K562 (cell line): ENCODE results near the gene LRFN3. TPM values are rescaled to one million over a fixed set of nuclear protein-coding genes. Genes with fewer than 3 reads are reported as not detected.

Source experiments
- CBX5 ChIP-seq: IDR thresholded peaks from 2 replicates; pipeline ENCODE4 v1.6.1; 2014; ENCODE audit warnings: low read depth, borderline replicate concordance
- KAT2B ChIP-seq: IDR thresholded peaks from one replicate; pipeline ENCODE4 v1.6.1; 2012; ENCODE audit warnings: low read depth, mild to moderate bottlenecking, control low read depth, inconsistent platforms, low read length, moderate library complexity
- MTA1 ChIP-seq: fragments of 450-650 bp; IDR thresholded peaks from 2 replicates; pipeline ENCODE4 v1.6.1; 2017; ENCODE audit warnings: borderline replicate concordance
- NCOA4 ChIP-seq: fragments of 450-650 bp; IDR thresholded peaks from 2 replicates; pipeline ENCODE4 v1.6.1; 2018; ENCODE audit warnings: mild to moderate bottlenecking; ENCODE audit not compliant: partially characterized antibody
- POLR3A ChIP-seq: IDR thresholded peaks from 2 replicates; pipeline ENCODE4 v1.6.1; 2011; ENCODE audit warnings: borderline replicate concordance, mild to moderate bottlenecking, moderate library complexity; ENCODE audit not compliant: insufficient read length, insufficient read depth; ENCODE audit errors: extremely low read depth
- RFX7 ChIP-seq: fragments of 250-450 bp; sonication (Bioruptor Pico); IDR thresholded peaks from 2 replicates; pipeline ENCODE4 v1.5.1; 2021; ENCODE audit warnings: mild to moderate bottlenecking
- SNRNP70 ChIP-seq: fragments of 200-400 bp; formaldehyde crosslinking; optimal IDR thresholded peaks from 2 replicates; pipeline ENCODE3; 2017; ENCODE audit warnings: low read depth, low read length
- ZNF232 ChIP-seq: sonication (generic); formaldehyde crosslinking; IDR thresholded peaks from 2 replicates; pipeline ENCODE4 v1.8.0; 2022; ENCODE audit warnings: mild to moderate bottlenecking, missing genetic modification reagents
- ZNF3 ChIP-seq: fragments of 250-450 bp; sonication (Bioruptor Pico); IDR thresholded peaks from 2 replicates; pipeline ENCODE4 v1.5.0; 2021; ENCODE audit warnings: mild to moderate bottlenecking, moderate library complexity
- ZNF445 ChIP-seq: fragments of 250-450 bp; sonication (Bioruptor Pico); IDR thresholded peaks from 2 replicates; pipeline ENCODE4 v1.4.0; 2020; ENCODE audit warnings: low read depth, mild to moderate bottlenecking, moderate library complexity
- polyA plus RNA-seq, 8 experiments: library from polyadenylated mRNA; depleted of rRNA in 4 of 8; stranded (reverse) in 5 of 8; unstranded in 3 of 8; fragments of >200 nt; fragmentation: Nextera tagmentation in 2 of 8; fragmentation: Illumina TruSeq in 1 of 8; extraction: Ambion mirVana in 2 of 8; extraction: Trizol in 1 of 8; gene quantifications; 2 replicates each; pipeline versions ENCODE4 v1.2.1 to v1.2.3, GENCODE V29; 2011 to 2014; ENCODE audit warnings: inconsistent platforms in 1 of 8, missing spikeins in 1 of 8
- total RNA-seq, 7 experiments: library from RNA; depleted of rRNA in 6 of 7; stranded (reverse); fragments of >200 nt in 6 of 7; fragmentation: Illumina TruSeq in 2 of 7; extraction: Trizol in 2 of 7; gene quantifications; 2 replicates each; pipeline versions ENCODE4 v1.2.1 to v1.2.3, GENCODE V29; 2011 to 2021; ENCODE audit warnings: low replicate concordance in 1 of 7
- TF ChIP-seq, protein P1 (sequence below): fragments of 250-450 bp; sonication (Bioruptor Pico); IDR thresholded peaks from 2 replicates; pipeline ENCODE4 v1.5.0; 2021
- TF ChIP-seq, protein P2 (sequence below): fragments of 450-650 bp; conservative IDR thresholded peaks from 2 replicates; pipeline ENCODE4 v1.6.1; 2016; ENCODE audit warnings: missing genetic modification characterization, low read depth, mild to moderate bottlenecking, control low read depth, missing compliant biosample characterization
- TF ChIP-seq, protein P3 (sequence below): fragments of 450-650 bp; IDR thresholded peaks from 2 replicates; pipeline ENCODE4 v1.6.1; 2016; ENCODE audit warnings: low read depth
- TF ChIP-seq, protein P4 (sequence below): fragments of 450-650 bp; IDR thresholded peaks from 2 replicates; pipeline ENCODE4 v1.6.1; 2017; ENCODE audit warnings: mild to moderate bottlenecking, moderate library complexity

The LRFN3 gene
- total and polyA plus RNA-seq, 9 of the 15 experiments (the other 6 are each of a cell fraction or from before 2014, with no cell fraction given): 0.03 to 0.12 (median 0.11) TPM; not detected in 6

DNA sequence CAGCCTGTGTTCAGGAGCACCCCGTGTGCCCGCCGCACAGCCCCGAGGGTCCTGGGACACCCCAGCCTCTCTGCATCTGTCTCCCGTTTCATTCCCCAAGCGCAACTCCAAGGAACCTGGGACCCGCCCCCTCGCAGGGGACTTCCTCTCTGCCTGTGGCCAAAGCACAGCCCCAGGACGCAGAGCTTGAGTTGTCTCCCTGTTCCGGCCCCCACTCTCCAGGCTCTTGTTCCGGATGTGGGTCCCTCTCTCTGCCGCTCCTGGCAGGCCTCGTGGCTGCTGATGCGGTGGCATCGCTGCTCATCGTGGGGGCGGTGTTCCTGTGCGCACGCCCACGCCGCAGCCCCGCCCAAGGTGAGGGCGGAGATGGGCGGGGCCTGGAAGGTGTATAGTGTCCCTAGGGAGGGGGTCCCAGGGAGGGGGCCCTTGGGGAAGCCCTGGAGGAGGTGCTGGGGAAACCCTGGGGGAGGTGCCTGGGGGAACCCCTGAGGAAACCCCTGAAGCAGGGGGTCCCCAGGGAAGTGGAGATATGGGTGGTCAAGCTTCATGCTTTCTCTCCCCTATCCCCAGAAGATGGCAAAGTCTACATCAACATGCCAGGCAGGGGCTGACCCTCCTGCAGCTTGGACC lies 32.5 kb upstream of the LRFN3 start (continued):
- TF ChIP-seq, protein P1, sequence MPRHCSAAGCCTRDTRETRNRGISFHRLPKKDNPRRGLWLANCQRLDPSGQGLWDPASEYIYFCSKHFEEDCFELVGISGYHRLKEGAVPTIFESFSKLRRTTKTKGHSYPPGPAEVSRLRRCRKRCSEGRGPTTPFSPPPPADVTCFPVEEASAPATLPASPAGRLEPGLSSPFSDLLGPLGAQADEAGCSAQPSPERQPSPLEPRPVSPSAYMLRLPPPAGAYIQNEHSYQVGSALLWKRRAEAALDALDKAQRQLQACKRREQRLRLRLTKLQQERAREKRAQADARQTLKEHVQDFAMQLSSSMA (CRISPR knock-in tag): no peak
- TF ChIP-seq SNRNP70: no peak
- TF ChIP-seq KAT2B: no peak
- TF ChIP-seq POLR3A: no peak
- no peak for TF ChIP-seq ZNF445 (CRISPR knock-in tag)
- TF ChIP-seq MTA1: no peak
- TF ChIP-seq, protein P2, sequence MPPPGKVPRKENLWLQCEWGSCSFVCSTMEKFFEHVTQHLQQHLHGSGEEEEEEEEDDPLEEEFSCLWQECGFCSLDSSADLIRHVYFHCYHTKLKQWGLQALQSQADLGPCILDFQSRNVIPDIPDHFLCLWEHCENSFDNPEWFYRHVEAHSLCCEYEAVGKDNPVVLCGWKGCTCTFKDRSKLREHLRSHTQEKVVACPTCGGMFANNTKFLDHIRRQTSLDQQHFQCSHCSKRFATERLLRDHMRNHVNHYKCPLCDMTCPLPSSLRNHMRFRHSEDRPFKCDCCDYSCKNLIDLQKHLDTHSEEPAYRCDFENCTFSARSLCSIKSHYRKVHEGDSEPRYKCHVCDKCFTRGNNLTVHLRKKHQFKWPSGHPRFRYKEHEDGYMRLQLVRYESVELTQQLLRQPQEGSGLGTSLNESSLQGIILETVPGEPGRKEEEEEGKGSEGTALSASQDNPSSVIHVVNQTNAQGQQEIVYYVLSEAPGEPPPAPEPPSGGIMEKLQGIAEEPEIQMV: no peak
- no peak for TF ChIP-seq ZNF3 (CRISPR knock-in tag)
- no peak for TF ChIP-seq NCOA4
- no peak for TF ChIP-seq ZNF232 (CRISPR knock-in tag)
- TF ChIP-seq, protein P3, sequence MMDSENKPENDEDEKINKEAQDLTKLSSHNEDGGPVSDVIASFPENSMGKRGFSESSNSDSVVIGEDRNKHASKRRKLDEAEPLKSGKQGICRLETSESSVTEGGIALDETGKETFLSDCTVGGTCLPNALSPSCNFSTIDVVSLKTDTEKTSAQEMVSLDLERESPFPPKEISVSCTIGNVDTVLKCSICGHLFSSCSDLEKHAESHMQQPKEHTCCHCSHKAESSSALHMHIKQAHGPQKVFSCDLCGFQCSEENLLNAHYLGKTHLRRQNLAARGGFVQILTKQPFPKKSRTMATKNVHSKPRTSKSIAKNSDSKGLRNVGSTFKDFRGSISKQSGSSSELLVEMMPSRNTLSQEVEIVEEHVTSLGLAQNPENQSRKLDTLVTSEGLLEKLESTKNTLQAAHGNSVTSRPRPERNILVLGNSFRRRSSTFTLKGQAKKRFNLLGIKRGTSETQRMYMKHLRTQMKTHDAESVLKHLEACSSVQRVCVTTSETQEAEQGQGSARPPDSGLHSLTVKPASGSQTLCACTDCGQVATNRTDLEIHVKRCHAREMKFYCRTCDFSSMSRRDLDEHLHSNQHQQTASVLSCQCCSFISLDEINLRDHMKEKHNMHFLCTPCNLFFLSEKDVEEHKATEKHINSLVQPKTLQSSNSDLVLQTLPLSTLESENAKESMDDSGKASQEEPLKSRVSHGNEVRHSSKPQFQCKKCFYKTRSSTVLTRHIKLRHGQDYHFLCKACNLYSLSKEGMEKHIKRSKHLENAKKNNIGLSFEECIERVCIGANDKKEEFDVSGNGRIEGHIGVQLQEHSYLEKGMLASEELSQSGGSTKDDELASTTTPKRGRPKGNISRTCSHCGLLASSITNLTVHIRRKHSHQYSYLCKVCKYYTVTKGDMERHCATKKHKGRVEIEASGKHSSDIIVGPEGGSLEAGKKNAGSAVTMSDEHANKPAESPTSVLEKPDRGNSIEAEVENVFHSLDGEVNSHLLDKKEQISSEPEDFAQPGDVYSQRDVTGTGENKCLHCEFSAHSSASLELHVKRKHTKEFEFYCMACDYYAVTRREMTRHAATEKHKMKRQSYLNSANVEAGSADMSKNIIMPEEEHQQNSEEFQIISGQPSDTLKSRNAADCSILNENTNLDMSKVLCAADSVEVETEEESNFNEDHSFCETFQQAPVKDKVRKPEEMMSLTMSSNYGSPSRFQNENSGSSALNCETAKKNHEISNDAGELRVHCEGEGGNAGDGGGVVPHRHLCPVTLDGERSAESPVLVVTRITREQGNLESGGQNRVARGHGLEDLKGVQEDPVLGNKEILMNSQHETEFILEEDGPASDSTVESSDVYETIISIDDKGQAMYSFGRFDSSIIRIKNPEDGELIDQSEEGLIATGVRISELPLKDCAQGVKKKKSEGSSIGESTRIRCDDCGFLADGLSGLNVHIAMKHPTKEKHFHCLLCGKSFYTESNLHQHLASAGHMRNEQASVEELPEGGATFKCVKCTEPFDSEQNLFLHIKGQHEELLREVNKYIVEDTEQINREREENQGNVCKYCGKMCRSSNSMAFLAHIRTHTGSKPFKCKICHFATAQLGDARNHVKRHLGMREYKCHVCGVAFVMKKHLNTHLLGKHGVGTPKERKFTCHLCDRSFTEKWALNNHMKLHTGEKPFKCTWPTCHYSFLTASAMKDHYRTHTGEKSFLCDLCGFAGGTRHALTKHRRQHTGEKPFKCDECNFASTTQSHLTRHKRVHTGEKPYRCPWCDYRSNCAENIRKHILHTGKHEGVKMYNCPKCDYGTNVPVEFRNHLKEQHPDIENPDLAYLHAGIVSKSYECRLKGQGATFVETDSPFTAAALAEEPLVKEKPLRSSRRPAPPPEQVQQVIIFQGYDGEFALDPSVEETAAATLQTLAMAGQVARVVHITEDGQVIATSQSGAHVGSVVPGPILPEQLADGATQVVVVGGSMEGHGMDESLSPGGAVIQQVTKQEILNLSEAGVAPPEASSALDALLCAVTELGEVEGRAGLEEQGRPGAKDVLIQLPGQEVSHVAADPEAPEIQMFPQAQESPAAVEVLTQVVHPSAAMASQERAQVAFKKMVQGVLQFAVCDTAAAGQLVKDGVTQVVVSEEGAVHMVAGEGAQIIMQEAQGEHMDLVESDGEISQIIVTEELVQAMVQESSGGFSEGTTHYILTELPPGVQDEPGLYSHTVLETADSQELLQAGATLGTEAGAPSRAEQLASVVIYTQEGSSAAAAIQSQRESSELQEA: no peak
- TF ChIP-seq CBX5: no peak
- no peak for TF ChIP-seq RFX7
- TF ChIP-seq, protein P4, sequence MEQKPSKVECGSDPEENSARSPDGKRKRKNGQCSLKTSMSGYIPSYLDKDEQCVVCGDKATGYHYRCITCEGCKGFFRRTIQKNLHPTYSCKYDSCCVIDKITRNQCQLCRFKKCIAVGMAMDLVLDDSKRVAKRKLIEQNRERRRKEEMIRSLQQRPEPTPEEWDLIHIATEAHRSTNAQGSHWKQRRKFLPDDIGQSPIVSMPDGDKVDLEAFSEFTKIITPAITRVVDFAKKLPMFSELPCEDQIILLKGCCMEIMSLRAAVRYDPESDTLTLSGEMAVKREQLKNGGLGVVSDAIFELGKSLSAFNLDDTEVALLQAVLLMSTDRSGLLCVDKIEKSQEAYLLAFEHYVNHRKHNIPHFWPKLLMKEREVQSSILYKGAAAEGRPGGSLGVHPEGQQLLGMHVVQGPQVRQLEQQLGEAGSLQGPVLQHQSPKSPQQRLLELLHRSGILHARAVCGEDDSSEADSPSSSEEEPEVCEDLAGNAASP: no peak
